ENCODE measurements around the gene TWIST2. TPM values are rescaled to one million over a fixed set of nuclear protein-coding genes. Genes with fewer than 3 reads are reported as not detected.

TWIST2 gene
- total RNA-seq, 2 experiments from 2014 or later = not detected

DNA sequence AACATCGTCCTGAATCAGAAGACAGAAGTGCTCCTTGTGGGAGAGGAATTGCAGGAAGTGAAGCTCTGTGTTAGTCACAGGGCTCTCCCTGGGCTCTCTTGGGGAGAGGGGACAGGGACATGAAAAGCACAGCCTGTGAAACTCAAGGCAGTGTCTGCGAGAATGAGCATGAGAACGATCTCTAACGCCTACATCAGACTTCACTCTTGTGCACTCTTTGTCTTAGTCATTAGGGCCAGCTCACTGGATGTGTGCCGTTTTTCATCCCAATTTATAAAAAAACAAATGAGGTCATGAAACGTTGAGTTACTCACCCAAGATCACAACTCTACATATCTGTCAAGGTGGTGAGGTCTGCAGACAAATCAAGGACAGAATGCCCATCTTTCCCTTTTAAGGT is 27.0 kb upstream of the TWIST2 start:
- DNase-seq = no peak
- H3K27me3 Mint-ChIP-seq = peaks cover 68% of the 10 kb centered on the region
- no peak overlapping the region for H3K4me3 Mint-ChIP-seq
- H3K36me3 Mint-ChIP-seq = no peaks in the 10 kb centered on the region
- H3K27ac Mint-ChIP-seq = no peak overlapping the region
- H3K9me3 Mint-ChIP-seq = peaks cover 12% of the 10 kb centered on the region
- H3K4me1 Mint-ChIP-seq = no peaks in the 10 kb centered on the region

DNA sequence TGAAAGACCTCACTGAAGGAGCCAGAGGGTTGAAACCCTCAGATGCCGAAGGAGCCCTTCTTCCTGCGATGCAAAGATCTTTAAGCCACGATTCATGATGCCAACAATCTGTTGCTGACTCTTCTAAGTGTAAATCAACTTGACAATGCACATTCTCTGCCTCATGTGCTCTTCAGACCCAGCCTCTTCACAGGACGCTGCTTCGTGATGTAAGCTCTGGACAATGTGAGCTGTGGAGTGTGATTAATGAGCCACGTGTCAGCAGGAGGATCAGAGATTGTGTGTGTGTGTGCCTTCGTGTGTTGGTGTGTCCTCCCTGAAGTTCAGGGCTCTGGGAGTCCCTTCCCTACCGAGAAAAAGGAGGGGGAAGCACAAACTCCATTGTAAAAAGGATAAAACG is 26.5 kb upstream of the TWIST2 start:
- Mint-ChIP-seq H3K9me3 (peaks cover 13% of the 10 kb centered on the region), H3K36me3 (no peaks in the 10 kb centered on the region), H3K4me1 (no peaks in the 10 kb centered on the region), H3K4me3 (no peak overlapping the region), H3K27me3 (peaks cover 71% of the 10 kb centered on the region), H3K27ac (no peak overlapping the region)
- no peak for DNase-seq

DNA sequence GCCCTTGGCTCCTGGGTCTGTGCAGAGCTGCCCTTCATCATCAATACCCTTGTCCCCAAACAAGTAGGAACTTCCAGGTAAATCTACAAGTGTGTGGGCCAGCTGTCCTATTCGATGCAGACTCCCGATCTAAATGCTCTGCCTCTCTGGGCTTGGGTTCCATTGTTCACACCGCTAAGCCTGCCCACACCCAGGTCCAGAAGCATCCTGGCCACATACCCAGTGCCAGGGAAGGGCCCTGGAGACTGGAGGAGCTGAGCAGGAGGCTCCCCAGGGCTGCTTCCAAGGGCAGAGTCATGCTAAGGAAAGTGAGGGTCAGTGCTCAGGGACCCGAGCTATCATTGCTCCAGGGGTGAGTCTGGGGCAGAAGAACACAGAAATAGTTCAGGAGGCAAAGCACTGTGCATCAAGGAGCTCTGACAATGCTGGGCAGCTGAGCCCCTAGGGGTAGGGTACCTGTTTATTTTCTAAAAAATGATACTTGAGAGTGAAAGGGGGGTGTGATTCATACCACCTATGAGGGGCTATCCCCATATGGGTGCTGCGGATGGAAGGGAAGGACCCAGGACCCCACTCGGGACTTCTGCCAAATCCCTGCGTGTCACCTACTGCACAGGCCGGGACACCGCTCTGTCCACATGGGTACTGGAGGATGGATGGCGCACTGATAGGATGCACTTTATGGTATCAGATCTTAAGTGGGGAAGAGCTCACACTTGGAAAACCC is 25.8 kb upstream of the TWIST2 start:
- H3K4me1 Mint-ChIP-seq = no peaks in the 10 kb centered on the region
- no peak overlapping the region for H3K4me3 Mint-ChIP-seq
- H3K9me3 Mint-ChIP-seq = peaks cover 14% of the 10 kb centered on the region
- H3K36me3 Mint-ChIP-seq = no peaks in the 10 kb centered on the region
- H3K27ac Mint-ChIP-seq = no peak overlapping the region
- DNase-seq = no peak
- H3K27me3 Mint-ChIP-seq = peaks cover 72% of the 10 kb centered on the region

DNA sequence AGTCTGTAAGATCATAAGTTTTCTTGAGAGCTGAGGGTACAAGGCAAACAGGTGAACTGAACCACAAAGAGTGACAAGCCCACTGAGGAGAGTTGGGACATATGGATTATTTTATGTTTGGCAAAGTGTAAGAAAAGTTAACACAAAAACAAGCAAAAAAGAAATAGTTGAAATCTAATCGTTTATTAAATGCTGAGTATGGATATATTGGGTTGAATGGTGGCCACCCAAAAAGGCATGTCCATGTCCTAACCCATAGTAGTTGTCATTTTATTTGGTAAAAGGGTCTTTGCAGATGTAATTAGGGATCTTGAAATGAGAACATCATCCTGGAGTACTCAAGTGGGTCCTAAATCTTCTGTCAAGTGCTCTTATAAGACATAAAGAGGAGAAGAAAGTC is 24.9 kb upstream of the TWIST2 start:
- H3K4me3 Mint-ChIP-seq = no peak overlapping the region
- H3K36me3 Mint-ChIP-seq = no peaks in the 10 kb centered on the region
- no peak for DNase-seq
- no peak overlapping the region for H3K27ac Mint-ChIP-seq
- no peaks in the 10 kb centered on the region for H3K4me1 Mint-ChIP-seq
- peaks cover 70% of the 10 kb centered on the region for H3K27me3 Mint-ChIP-seq
- H3K9me3 Mint-ChIP-seq = peaks cover 14% of the 10 kb centered on the region

DNA sequence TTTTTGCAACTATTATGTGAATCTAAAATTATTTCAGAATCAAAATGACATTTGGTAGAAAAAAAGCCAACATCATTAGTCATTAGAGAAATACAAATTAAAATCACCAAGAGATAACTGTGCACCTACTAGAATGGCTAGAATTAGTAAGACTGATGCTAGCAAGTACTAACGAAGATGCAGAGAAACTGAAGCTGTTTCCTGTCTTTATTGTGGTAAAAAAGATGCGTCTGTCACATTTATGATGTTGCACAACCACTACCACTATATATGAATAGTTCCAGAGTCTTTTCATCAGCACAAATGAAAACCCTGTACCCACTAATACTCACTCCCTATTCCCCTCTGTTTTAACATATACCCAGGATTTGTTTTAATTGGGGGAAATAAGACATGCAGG is 16.7 kb upstream of the TWIST2 start:
- peaks cover 2% of the 10 kb centered on the region for H3K9me3 Mint-ChIP-seq
- no peak overlapping the region for H3K27ac Mint-ChIP-seq
- DNase-seq = no peak
- H3K27me3 Mint-ChIP-seq = peaks cover 53% of the 10 kb centered on the region
- H3K36me3 Mint-ChIP-seq = no peaks in the 10 kb centered on the region
- no peaks in the 10 kb centered on the region for H3K4me1 Mint-ChIP-seq
- H3K4me3 Mint-ChIP-seq = no peak overlapping the region

DNA sequence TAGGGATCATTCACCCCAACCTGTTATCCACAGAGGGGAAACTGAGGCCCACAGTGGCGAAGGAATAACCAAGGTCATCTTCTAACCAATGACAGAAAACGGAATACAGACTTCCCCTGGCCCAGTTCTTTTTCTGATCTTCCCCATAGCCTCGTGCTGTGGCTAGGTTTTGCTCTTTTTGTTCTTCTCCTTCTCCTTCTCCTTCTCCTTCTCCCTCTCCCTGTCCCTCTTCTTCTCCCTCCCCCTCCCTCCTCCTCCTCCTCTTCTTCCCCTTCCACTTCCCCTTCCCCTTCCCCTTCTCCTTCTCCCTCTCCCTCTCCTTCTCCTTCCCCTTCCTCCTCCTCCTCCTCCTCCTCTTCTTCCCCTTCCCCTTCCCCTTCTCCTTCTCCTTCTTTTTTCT is 12.9 kb upstream of the TWIST2 start:
- DNase-seq = no peak
- Mint-ChIP-seq H3K4me1 (no peaks in the 10 kb centered on the region), H3K4me3 (no peak overlapping the region), H3K36me3 (no peaks in the 10 kb centered on the region), H3K27ac (no peak overlapping the region), H3K27me3 (peaks cover 48% of the 10 kb centered on the region), H3K9me3 (no peaks in the 10 kb centered on the region)

DNA sequence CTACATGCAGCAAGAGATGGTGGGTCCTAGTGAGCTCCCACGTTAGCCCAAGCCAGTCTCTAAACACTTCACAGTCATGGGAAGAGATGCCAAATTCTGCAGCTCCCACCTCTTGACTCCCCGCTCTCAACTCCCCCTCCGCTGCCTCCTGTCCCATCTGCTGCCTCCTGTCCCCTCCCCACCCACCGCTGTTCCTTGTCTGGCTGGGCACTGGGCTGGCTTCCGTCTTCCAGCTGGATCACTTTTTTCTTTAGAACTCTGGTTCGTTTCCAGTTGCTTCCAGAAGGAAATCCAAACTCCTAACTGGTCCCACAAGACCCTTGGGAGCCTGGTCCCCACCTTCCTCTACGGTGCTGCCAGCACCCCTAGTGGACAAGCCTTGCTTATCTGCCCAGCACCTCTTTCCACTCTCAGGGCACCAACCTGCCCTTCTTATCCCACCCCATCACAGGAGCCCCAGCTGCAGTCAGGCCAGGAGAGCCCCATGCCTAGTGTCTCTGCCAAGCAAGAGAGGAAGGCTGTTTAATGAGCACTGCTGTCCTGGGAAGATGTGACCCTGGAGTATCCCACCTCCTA is 12.1 kb upstream of the TWIST2 start:
- Mint-ChIP-seq H3K27ac (no peak overlapping the region), H3K9me3 (no peaks in the 10 kb centered on the region), H3K36me3 (no peaks in the 10 kb centered on the region), H3K27me3 (peaks cover 52% of the 10 kb centered on the region), H3K4me1 (no peaks in the 10 kb centered on the region), H3K4me3 (no peak overlapping the region)
- no peak for DNase-seq

DNA sequence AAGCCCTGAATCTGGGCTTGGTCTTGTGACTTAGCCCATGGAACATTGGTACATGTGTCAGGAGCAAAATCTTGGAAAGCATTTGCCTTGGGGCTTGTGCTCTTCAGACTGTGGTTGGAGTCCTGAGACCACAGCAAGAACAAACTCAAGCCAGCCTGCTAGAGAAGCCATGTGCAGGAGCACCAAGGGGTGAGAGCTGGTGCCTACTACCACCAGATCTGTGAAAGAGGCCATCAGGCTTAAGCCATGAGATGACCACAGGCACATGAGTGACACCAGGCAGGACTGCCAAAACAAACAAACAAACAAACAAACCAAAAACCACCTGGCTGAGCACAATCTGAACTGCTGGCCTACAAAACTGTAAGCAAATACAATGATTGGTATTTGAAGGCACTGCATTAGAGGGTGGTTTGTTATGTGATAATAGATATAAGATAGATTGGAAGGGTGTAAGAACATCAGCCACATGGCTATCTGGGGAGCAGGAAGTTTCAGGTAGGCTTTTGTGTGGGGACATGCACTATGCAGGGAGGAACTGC is 9.0 kb upstream of the TWIST2 start:
- Mint-ChIP-seq H3K9me3 (no peaks in the 10 kb centered on the region), H3K4me1 (no peaks in the 10 kb centered on the region), H3K27ac (no peak overlapping the region), H3K27me3 (peaks cover 57% of the 10 kb centered on the region), H3K36me3 (no peaks in the 10 kb centered on the region), H3K4me3 (no peak overlapping the region)
- DNase-seq = no peak

DNA sequence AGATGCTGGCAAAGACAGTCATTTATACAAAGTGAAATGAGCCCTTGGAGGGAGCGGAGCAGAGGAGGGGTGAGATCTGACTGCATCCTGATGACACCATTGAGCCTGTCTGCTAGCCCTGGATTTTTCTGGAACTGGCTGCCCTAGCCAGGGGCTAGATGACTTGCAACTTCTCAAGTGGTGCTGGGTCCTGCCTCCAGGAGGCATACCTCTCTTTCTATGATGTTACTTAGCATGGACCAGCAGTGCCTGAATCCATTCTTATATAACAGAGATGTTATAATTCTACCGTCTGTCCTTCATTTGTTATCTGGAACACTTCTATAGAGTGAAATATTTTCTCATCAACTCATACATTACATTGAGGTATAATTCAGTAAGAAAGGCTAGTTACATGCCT is 8.5 kb upstream of the TWIST2 start:
- H3K9me3 Mint-ChIP-seq = no peaks in the 10 kb centered on the region
- H3K36me3 Mint-ChIP-seq = no peaks in the 10 kb centered on the region
- no peaks in the 10 kb centered on the region for H3K4me1 Mint-ChIP-seq
- no peak overlapping the region for H3K27ac Mint-ChIP-seq
- no peak overlapping the region for H3K4me3 Mint-ChIP-seq
- H3K27me3 Mint-ChIP-seq = peaks cover 57% of the 10 kb centered on the region
- DNase-seq = no peak

DNA sequence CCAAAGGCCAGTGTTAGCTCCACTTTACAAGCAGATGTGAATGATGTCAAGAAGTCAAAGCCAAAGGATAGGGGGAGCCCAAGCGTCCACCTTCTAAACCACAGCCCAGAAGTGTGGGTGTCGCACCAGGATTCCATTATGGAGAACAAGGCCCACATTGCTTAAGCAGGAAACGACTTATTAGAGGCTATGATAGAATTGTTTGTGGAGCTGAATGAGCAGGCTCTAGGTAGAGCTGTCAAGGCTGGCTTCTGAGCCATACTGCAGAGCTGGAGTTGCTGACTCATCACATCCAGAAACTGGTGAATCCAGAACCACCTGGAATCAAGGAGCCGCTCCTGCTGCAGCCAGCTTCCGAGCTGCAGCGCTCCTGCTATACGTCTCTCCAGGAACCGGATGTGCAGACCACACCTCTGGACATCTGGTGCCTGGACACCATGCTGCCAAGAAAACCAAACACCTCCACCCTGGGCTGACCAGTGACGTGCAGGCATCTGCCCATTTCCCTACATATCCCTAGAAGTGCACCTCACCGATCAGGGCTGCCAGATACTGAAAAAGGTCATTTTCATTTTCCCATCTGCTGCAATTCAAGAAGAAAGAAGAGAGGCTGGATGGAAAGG is 6.2 kb upstream of the TWIST2 start:
- Mint-ChIP-seq H3K9me3 (no peaks in the 10 kb centered on the region), H3K27me3 (peaks cover 62% of the 10 kb centered on the region), H3K4me3 (no peak overlapping the region)

DNA sequence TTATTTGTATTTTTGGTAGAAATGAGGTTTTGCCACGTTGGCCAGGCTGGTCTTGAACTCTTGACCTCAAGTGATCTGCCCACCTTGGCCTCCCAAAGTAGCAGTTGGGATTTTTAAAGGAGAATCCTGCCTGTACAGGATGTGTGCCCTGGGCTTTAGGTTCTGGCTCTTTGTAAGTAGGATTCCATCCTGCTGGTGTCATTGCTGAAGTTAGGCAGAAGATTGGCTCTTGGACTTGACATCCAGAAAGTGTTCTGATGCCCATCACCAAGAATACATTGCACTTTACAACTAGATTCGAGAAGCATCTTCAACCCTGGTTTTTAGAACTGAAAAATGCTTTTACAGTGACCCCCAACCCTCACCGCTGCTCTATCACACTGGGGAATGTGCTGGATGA is 4.4 kb upstream of the TWIST2 start:
- Mint-ChIP-seq H3K4me3 (no peak overlapping the region), H3K36me3 (no peaks in the 10 kb centered on the region), H3K9me3 (no peaks in the 10 kb centered on the region), H3K27me3 (peaks cover 60% of the 10 kb centered on the region), H3K4me1 (no peaks in the 10 kb centered on the region), H3K27ac (no peak overlapping the region)
- DNase-seq = no peak

More for the DNA sequence above, 6.2 kb upstream of the TWIST2 start:
- no peak overlapping the region for H3K27ac Mint-ChIP-seq
- no peaks in the 10 kb centered on the region for H3K36me3 Mint-ChIP-seq
- H3K4me1 Mint-ChIP-seq = no peaks in the 10 kb centered on the region
- no peak for DNase-seq

DNA sequence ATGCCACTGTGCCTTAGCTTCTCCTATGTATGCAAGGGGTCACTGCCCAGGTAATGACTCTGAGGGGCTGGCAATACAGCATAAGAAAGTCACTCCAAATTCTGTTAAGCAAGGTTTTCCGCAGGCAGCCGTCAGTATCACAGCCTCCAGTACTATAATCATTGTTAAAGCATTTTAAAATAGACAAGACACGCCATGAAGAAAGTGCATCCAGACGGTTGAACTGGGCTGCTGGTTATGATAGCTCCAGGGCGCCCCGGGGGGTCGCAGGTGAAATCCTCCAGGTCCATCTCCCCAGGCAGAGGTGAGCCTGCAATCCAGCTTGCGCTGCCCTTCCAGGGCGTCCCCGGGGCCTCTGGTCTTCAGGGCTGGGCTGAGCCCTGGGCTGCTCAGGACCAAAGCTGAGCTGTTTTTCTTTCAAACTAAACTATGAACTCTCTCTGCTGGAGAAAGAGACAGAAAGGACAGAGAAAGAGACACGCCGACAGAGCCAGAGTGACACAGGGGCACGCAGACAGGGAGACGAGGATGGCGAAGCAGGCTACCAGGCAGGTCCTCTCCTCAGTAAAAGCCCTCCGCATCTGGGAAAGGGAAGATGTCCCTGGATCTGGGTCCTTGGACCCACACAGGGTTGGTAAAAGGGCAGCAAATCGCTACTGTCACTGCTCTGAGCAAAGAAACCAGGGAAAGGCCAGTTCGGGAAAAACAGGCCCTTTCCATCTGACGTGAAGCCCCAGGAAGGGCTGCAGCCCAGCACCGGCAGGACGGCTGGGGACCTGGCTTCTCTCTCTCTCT is 2.1 kb upstream of the TWIST2 start:
- Mint-ChIP-seq H3K9me3 (no peaks in the 10 kb centered on the region), H3K27ac (no peak overlapping the region), H3K4me1 (no peaks in the 10 kb centered on the region), H3K4me3 (no peak overlapping the region), H3K36me3 (no peaks in the 10 kb centered on the region), H3K27me3 (peaks cover 63% of the 10 kb centered on the region)
- no peak for DNase-seq

DNA sequence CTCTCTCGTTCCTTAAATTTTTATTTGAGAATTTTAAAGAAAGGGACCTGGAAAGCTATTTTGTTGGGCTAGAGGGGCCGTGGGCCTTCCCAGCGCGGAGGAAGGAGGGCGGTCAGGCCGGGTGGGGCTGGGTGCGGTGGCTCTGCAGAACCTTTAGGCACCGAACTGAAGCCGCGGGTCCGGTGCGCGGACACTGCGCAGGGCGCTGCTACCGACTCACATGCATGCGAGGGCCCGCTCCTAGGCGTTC is 1.6 kb upstream of the TWIST2 start:
- Mint-ChIP-seq H3K27me3 (peaks cover 66% of the 10 kb centered on the region), H3K27ac (no peak overlapping the region), H3K4me1 (no peaks in the 10 kb centered on the region), H3K36me3 (no peaks in the 10 kb centered on the region), H3K9me3 (no peaks in the 10 kb centered on the region), H3K4me3 (no peak overlapping the region)
- DNase-seq = no peak

DNA sequence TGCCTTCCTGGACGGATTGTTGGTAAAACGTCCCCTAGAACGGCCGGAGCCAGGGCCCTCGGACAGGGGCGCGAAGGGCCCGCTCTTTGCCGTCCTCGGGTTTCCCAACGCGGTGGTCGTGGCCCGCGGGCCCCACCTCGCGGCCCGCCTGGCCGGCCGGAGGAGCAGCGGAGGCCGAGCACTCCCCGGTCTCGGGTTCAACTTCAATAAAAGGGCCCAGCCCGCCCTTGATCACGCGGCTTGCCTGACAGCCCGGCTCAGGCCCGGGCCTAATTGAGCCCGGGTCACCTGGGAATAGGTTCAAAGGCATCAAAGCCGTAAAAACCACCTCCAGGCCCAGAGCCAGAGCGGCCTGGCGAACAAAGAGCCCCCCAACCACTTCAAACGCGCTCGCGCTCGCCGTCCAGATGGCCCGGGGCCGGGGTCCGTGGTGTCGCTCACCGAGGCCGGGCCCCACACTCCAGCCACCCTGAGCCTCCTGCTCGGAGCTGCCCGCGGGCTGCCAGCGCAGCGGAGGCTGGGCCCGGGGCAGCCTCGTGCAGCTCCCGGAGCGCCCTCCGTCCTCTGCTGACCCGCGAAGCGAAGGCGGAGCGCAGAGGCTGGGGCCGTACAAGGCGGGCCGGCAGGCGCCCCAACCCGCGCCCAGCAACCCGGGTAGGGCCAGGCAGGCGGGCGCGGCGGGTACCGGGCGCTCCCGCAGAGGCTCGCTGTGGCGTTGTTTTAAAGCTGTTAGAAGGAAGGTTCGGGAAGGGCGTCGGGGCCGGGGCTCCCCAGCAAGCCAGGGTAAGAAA is 1.1 kb upstream of the TWIST2 start:
- Mint-ChIP-seq H3K27ac (no peak overlapping the region), H3K9me3 (no peaks in the 10 kb centered on the region), H3K4me3 (no peak overlapping the region), H3K36me3 (no peaks in the 10 kb centered on the region), H3K4me1 (no peaks in the 10 kb centered on the region), H3K27me3 (peaks cover 69% of the 10 kb centered on the region)
- no peak for DNase-seq

DNA sequence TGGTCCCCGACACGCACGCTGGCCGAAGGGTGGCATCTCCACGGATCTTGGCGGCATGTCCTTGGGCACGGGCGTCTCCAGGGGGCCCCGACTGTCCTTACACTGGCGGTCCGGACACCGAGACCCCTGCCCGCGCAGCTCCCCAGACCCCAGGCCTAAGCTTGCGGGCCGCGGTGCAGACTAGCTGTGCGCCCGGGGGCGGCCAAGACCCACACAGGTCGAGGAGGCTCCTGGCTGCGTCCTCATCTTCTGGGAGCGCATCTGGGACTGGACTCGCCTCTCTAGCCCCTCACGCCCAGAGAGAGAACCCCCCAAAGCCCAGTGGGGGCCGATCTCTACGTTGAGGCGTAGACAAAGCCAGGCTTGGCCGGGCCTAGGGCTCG is 475 bp upstream of the TWIST2 start:
- no peak overlapping the region for H3K4me3 Mint-ChIP-seq
- H3K4me1 Mint-ChIP-seq = no peaks in the 10 kb centered on the region
- H3K36me3 Mint-ChIP-seq = no peaks in the 10 kb centered on the region
- no peak overlapping the region for H3K27ac Mint-ChIP-seq
- peaks cover 69% of the 10 kb centered on the region for H3K27me3 Mint-ChIP-seq
- H3K9me3 Mint-ChIP-seq = no peaks in the 10 kb centered on the region
- DNase-seq = no peak
